UCSD-AML1 (cell line): Measurements from ENCODE around the gene PTPRJ.
A peak's percentile ranks its signal among the peaks of the same experiment; 100 is the strongest.

Experiments
- DNase-seq: peaks from one replicate; lab custom pipeline; 2025; ENCODE audit not compliant: unreplicated experiment; lab: John Stamatoyannopoulos, UW

PTPRJ gene

DNA sequence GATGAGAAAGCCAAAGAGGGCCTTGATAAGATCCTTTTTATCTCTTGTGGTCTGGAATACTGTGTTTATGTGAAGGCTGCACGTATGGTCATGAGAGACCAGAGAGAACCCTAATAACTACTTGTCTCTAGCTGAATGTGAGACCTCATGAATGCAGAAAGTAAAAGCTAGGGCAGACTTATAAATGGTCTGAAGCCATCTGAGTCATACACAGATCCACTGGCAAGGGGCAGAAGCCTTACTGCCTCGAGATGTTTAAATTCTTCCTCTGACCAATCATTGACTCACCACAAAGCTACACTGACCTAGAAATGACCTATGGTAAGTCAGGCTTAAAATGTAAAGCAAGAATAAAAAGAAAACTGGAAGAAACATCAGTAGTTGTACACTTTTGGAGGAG, 213.5 kb downstream of the PTPRJ start:
- no peak for DNase-seq

DNA sequence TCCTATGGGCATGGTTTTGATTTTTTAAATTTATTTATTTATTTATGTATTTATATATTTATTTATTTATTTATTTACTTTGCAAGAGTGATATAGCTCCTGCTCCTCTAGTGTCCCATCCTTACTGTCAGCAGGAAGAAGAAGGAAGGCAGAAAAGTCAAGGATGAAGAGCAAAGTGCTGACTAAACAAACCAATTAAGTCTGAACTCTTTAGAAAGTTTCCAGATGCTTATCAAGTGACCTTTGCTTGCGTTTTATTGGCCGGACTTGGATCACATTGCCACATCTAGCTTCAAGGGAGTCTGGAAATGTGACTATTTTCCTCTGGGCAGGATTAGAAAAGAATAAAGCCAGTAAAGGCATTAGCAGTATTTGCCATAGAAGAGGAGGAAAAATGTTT, 227.5 kb downstream of the PTPRJ start:
- no peak for DNase-seq

DNA sequence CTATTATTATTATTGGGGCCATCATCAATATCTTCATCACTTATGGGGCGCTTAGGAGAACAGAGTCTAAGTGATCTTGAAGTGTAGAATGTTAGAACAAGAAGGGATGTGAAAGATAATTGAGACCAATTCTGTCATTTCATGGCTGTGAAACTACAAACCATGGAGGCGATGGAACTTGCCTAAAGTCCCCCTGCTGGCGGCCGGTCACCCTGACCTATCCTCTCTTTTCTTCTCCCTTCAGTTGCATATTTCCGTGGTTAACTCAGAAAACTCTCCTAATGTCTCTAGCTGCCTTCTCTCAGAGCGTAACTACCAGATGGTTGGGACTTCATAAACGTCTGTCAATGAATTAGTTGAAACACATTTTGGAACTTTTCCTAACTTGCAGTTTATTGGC, 229.7 kb downstream of the PTPRJ start:
- peak; percentile 12 for DNase-seq

DNA sequence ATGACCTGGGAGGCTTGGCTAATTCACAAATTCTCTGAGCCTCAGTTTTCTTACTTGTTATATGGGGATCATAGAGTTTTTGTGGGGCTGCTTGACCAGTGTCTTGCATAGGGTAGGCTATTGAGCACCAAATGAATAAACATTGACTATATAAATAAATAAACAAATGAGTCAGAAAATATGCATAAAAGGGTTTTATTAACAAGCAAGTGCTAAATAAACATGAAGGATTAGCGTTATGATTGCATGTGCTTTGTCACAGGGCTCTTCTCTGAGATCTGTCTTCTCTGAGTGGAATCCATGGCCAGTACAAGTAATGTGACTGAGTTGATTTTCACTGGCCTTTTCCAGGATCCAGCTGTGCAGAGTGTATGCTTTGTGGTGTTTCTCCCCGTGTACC, 236.2 kb downstream of the PTPRJ start, which contains the start of gene OR4B1:
Gene OR4B1, plus strand, starts transcription at position 301 of the 400 bp plus-strand sequence. Its CDS starts 0 bp downstream, at position 301.
- no peak for DNase-seq
